CD14-positive monocyte (primary cell): ENCODE results near the gene STK32C. TPM values are rescaled to one million over a fixed set of nuclear protein-coding genes. Genes with fewer than 3 reads are reported as not detected.

ENCODE experiments used
- DNase-seq, 3 donors: peaks; one replicate each; pipeline ENCODE4 v3.0.0-alpha.2; 2011 to 2022
- H2AFZ ChIP-seq: 2 replicates; pipeline ENCODE4 v1.6.0; 2012; ENCODE audit warnings: mild to moderate bottlenecking, low read depth, low read length, inconsistent platforms; ENCODE audit not compliant: insufficient read depth, poor library complexity, severe bottlenecking
- H3K27ac ChIP-seq, 2 donors: 1 replicate in 1 of 2; 2 replicates in 1 of 2; pipeline ENCODE4 v1.5.1; 2012 to 2013; ENCODE audit warnings: low read length in 2 of 2, control low read depth in 1 of 2, inconsistent platforms in 1 of 2, low read depth in 1 of 2, mild to moderate bottlenecking in 1 of 2
- H3K27me3 ChIP-seq, 2 donors: one replicate each; pipeline versions ENCODE4 v1.6.0 to v1.6.1; 2011 to 2013; ENCODE audit warnings: low read length in 2 of 2; ENCODE audit not compliant: control insufficient read depth in 2 of 2, insufficient read depth in 2 of 2
- H3K36me3 ChIP-seq, 2 donors: replicated peaks in 1 of 2; 1 replicate in 1 of 2; 2 replicates in 1 of 2; pipeline versions ENCODE4 v1.5.1 to v1.6.1; 2012 to 2013; ENCODE audit warnings: low read length in 2 of 2, control low read depth in 1 of 2, inconsistent platforms in 1 of 2, mild to moderate bottlenecking in 1 of 2; ENCODE audit not compliant: insufficient read depth in 2 of 2, control insufficient read depth in 1 of 2
- H3K4me1 ChIP-seq, 2 donors: 1 replicate in 1 of 2; 2 replicates in 1 of 2; pipeline versions ENCODE4 v1.5.1 to v1.6.1; 2012 to 2013; ENCODE audit warnings: low read length in 2 of 2, control low read depth in 1 of 2, inconsistent platforms in 1 of 2, mild to moderate bottlenecking in 1 of 2, moderate library complexity in 1 of 2; ENCODE audit not compliant: insufficient read depth in 2 of 2, control insufficient read depth in 1 of 2
- H3K4me2 ChIP-seq: replicated peaks from 2 replicates; pipeline ENCODE3; 2012; ENCODE audit warnings: low read length, moderate library complexity, mild to moderate bottlenecking; ENCODE audit not compliant: poor library complexity, severe bottlenecking; ENCODE audit errors: extremely low read depth
- H3K4me3 ChIP-seq, 3 experiments: fragments of 200-600 bp in 1 of 3; sonication (generic) in 1 of 3; replicated peaks in 1 of 3; 1 replicate in 2 of 3; 2 replicates in 1 of 3; pipeline ENCODE4 v1.5.1; 2011 to 2013; ENCODE audit warnings: low read length in 3 of 3, mild to moderate bottlenecking in 3 of 3, control low read depth in 2 of 3, low read depth in 2 of 3, inconsistent platforms in 1 of 3, moderate library complexity in 1 of 3
- H3K79me2 ChIP-seq: 2 replicates; pipeline ENCODE4 v1.6.0; 2012; ENCODE audit warnings: mild to moderate bottlenecking, control low read depth, inconsistent platforms, low read length, moderate library complexity; ENCODE audit not compliant: insufficient read depth
- H3K9ac ChIP-seq: 2 replicates; pipeline ENCODE4 v1.6.0; 2017; ENCODE audit warnings: low read length, mild to moderate bottlenecking; ENCODE audit not compliant: insufficient read depth, poor library complexity, severe bottlenecking
- H3K9me3 ChIP-seq, 2 donors: replicated peaks in 1 of 2; 1 replicate in 1 of 2; 2 replicates in 1 of 2; pipeline versions ENCODE4 v1.5.1 to v1.6.1; 2012 to 2013; ENCODE audit warnings: low read length in 2 of 2, control low read depth in 1 of 2; ENCODE audit not compliant: control insufficient read depth in 1 of 2, insufficient read depth in 1 of 2
- H4K20me1 ChIP-seq: 2 replicates; pipeline ENCODE4 v1.6.0; 2012; ENCODE audit warnings: mild to moderate bottlenecking, low read length, control low read depth, moderate library complexity; ENCODE audit not compliant: insufficient read depth
- H3K27ac Mint-ChIP-seq, 7 donors: one replicate each; pipeline ENCODE4 v1.8.0; 2020; ENCODE audit warnings: mild to moderate bottlenecking in 7 of 7, mixed read lengths in 7 of 7, moderate library complexity in 6 of 7, inconsistent platforms in 2 of 7
- H3K27me3 Mint-ChIP-seq, 3 donors: one replicate each; pipeline ENCODE4 v1.8.0; 2021 to 2022; ENCODE audit warnings: low read depth in 3 of 3, mild to moderate bottlenecking in 3 of 3, mixed read lengths in 3 of 3, moderate library complexity in 3 of 3, inconsistent platforms in 1 of 3
- H3K36me3 Mint-ChIP-seq, 2 donors: one replicate each; pipeline ENCODE4 v1.8.0; 2020; ENCODE audit warnings: mixed read lengths in 2 of 2, inconsistent platforms in 1 of 2, mild to moderate bottlenecking in 1 of 2
- H3K4me1 Mint-ChIP-seq: one replicate; pipeline ENCODE4 v1.8.0; 2020; ENCODE audit warnings: mild to moderate bottlenecking, mixed read lengths
- H3K4me3 Mint-ChIP-seq, 2 donors: one replicate each; pipeline ENCODE4 v1.8.0; 2020; ENCODE audit warnings: mild to moderate bottlenecking in 2 of 2, mixed read lengths in 2 of 2, moderate library complexity in 1 of 2
- H3K9me3 Mint-ChIP-seq, 7 donors: one replicate each; pipeline ENCODE4 v1.8.0; 2020 to 2022; ENCODE audit warnings: mixed read lengths in 7 of 7, mild to moderate bottlenecking in 6 of 7, moderate library complexity in 6 of 7, inconsistent platforms in 2 of 7
- WGBS: methylation state at CpG from one replicate; pipeline ENCODE4 v1.1.5; 2013; ENCODE audit warnings: missing lambda C conversion rate; ENCODE audit not compliant: insufficient coverage; 5-methylcytosine and 5-hydroxymethylcytosine counted together
- intact Hi-C, 2 donors: fragments of 100-400 bp; cut with micrococcal nuclease; formaldehyde crosslinking; loops; one replicate each; pipeline versions ENCODE4 v1.15.0 to v1.15.1; 2023
- polyA plus RNA-seq, 3 donors: library from polyadenylated mRNA; depleted of rRNA in 1 of 3; unstranded in 2 of 3; stranded (reverse) in 1 of 3; fragments of 300-500 nt in 2 of 3; fragments of >200 nt in 1 of 3; fragmentation: Illumina TruSeq in 2 of 3; gene quantifications; 1 replicate in 2 of 3; 2 replicates in 1 of 3; pipeline ENCODE4 v1.2.3, GENCODE V29; 2012 to 2021
- TF ChIP-seq, protein P1 (sequence below): fragments of 200-600 bp; IDR thresholded peaks from one replicate; pipeline ENCODE4 v1.8.0; 2022; ENCODE audit warnings: antibody characterized with exemption, mild to moderate bottlenecking

The STK32C gene
- polyA plus RNA-seq, 3 donors = 13.6 to 22.8 (median 18.4) TPM

DNA sequence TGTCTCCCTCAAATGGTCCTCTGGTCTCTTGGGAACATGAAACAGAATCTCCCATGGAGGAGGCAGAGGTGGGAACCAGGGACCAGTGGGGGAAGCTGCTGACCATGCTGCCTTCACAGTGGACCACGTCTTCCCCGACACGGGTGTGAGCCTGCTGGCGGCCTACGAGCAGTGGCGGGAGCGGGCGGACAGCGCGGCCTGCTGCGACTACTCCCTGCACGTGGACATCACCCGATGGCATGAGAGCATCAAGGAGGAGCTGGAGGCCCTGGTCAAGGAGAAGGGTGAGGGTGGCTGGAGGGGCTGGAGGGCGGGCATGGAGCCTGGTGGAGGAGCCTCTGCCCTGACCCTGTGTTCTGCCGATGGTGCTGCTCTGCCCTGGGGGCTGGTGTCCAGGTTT, 113.0 kb downstream of the STK32C start:
- no peaks in the 10 kb centered on the region for H3K9me3 ChIP-seq
- H3K4me1 ChIP-seq = no peaks in the 10 kb centered on the region
- intact Hi-C loops = no loop called here
- TF ChIP-seq, protein P1, sequence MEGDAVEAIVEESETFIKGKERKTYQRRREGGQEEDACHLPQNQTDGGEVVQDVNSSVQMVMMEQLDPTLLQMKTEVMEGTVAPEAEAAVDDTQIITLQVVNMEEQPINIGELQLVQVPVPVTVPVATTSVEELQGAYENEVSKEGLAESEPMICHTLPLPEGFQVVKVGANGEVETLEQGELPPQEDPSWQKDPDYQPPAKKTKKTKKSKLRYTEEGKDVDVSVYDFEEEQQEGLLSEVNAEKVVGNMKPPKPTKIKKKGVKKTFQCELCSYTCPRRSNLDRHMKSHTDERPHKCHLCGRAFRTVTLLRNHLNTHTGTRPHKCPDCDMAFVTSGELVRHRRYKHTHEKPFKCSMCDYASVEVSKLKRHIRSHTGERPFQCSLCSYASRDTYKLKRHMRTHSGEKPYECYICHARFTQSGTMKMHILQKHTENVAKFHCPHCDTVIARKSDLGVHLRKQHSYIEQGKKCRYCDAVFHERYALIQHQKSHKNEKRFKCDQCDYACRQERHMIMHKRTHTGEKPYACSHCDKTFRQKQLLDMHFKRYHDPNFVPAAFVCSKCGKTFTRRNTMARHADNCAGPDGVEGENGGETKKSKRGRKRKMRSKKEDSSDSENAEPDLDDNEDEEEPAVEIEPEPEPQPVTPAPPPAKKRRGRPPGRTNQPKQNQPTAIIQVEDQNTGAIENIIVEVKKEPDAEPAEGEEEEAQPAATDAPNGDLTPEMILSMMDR = no peak
- H3K9me3 Mint-ChIP-seq = peaks cover 0 to 2% (median 0%) of the 10 kb centered on the region in 7 donors
- H3K27me3 ChIP-seq = peaks cover 0 to under 1% of the 10 kb centered on the region in 2 donors
- no peaks in the 10 kb centered on the region for H3K4me1 Mint-ChIP-seq
- no peak for DNase-seq
- H2AFZ ChIP-seq = no peak overlapping the region
- H3K4me3 ChIP-seq = no peak overlapping the region
- no peaks in the 10 kb centered on the region for H3K36me3 Mint-ChIP-seq
- 95% methylated on average over 10 of the region's 15 CpGs for WGBS
- H3K4me3 Mint-ChIP-seq = no peak overlapping the region
- H4K20me1 ChIP-seq = no peaks in the 10 kb centered on the region
- H3K79me2 ChIP-seq = no peaks in the 10 kb centered on the region
- H3K27ac Mint-ChIP-seq = no peak overlapping the region
- H3K27me3 Mint-ChIP-seq = peaks cover under 1 to 13% (median 9%) of the 10 kb centered on the region in 3 donors
- H3K4me2 ChIP-seq = no peak overlapping the region
- H3K9ac ChIP-seq = no peak overlapping the region
- no peak overlapping the region for H3K27ac ChIP-seq
- H3K36me3 ChIP-seq = no peaks in the 10 kb centered on the region

DNA sequence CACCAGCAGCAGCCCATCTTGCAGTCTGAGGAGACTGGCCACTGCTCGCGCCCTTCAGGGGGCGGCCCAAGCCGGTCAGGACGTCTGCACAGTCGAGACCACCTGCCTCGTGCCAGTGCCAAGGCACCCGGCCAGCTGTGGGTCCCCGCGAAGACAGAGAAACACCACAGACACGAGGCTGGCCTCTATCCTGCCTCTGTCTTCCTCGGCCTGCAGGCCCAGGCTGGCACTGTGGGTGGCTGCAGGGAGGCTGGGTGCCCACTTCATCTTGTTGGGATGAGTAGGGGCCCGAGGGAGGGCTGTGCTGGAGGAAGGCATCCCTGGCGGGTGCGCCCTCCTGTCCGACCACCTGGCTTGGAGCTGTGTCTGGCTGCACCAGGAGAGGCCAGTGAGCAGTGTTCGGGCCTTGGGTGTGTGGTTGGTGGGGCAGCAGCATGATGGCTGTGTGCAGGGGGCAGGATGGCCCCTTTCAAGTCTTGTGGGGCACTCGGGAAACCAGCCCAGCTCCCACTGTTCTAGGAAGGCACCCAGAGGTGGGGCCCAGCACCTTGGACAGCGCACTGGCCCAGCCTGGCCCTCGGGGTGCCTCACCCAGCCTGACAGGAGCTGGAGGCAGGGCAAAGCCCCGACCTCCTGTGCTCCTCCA, 113.7 kb downstream of the STK32C start:
- H3K36me3 Mint-ChIP-seq = no peaks in the 10 kb centered on the region
- H3K36me3 ChIP-seq = no peaks in the 10 kb centered on the region
- no peak for DNase-seq
- no peaks in the 10 kb centered on the region for H3K79me2 ChIP-seq
- no peak overlapping the region for H3K4me2 ChIP-seq
- H3K4me3 Mint-ChIP-seq = no peak overlapping the region
- H3K27me3 Mint-ChIP-seq = peaks cover 8 to 20% (median 16%) of the 10 kb centered on the region in 3 donors
- H3K27ac ChIP-seq = no peak overlapping the region
- H3K9me3 Mint-ChIP-seq = peaks cover 0 to 3% (median 0%) of the 10 kb centered on the region in 7 donors
- no peak overlapping the region for H3K27ac Mint-ChIP-seq
- peaks cover 0 to 8% of the 10 kb centered on the region in 2 donors for H3K27me3 ChIP-seq
- no peaks in the 10 kb centered on the region for H3K4me1 ChIP-seq
- no peaks in the 10 kb centered on the region for H4K20me1 ChIP-seq
- no peak overlapping the region for H3K4me3 ChIP-seq
- WGBS = 89% methylated on average over 18 of the region's 21 CpGs
- peaks cover 0 to 1% of the 10 kb centered on the region in 2 donors for H3K9me3 ChIP-seq
- TF ChIP-seq, protein P1 = no peak
- no peaks in the 10 kb centered on the region for H3K4me1 Mint-ChIP-seq
- no peak overlapping the region for H3K9ac ChIP-seq
- H2AFZ ChIP-seq = no peak overlapping the region
- intact Hi-C loops = no loop called here
